Gastrocnemius medialis (tissue), 4 donors: Measurements from ENCODE around the gene TTLL9. TPM values are rescaled to one million over a fixed set of nuclear protein-coding genes. Genes with fewer than 3 reads are reported as not detected.

Experiments used
- ATAC-seq, 2 donors: fragments of 150-250 bp; one replicate each; pipeline ENCODE4 v1.9.1; 2016
- DNase-seq, 2 donors: peaks; one replicate each; pipeline ENCODE4 v3.0.0-alpha.2; 2019
- H3K27ac ChIP-seq, 4 donors: fragments of 200-600 bp; sonication (generic); 1 replicate in 1 of 4; 2 replicates in 3 of 4; pipeline ENCODE4 v1.5.1; 2016 to 2018; ENCODE audit warnings: mild to moderate bottlenecking in 2 of 4, moderate library complexity in 1 of 4
- H3K27me3 ChIP-seq, 3 donors: fragments of 200-600 bp; sonication (generic) in 2 of 3; 1 replicate in 1 of 3; 2 replicates in 2 of 3; pipeline versions ENCODE4 v1.5.1 to v1.6.0; 2016 to 2019; ENCODE audit warnings: mild to moderate bottlenecking in 1 of 3, moderate library complexity in 1 of 3
- H3K36me3 ChIP-seq, 2 donors: fragments of 200-600 bp; sonication (generic) in 1 of 2; one replicate each; pipeline ENCODE4 v1.5.1; 2017 to 2018
- H3K4me1 ChIP-seq, 2 donors: fragments of 200-600 bp; sonication (generic) in 1 of 2; one replicate each; pipeline ENCODE4 v1.5.1; 2016 to 2017; ENCODE audit warnings: mild to moderate bottlenecking in 2 of 2
- H3K4me3 ChIP-seq, 4 donors: fragments of 200-600 bp; sonication (generic) in 3 of 4; 1 replicate in 1 of 4; 2 replicates in 3 of 4; pipeline ENCODE4 v1.5.1; 2016 to 2019; ENCODE audit warnings: mild to moderate bottlenecking in 2 of 4
- H3K9me3 ChIP-seq, 3 donors: fragments of 200-600 bp; sonication (generic) in 2 of 3; 1 replicate in 1 of 3; 2 replicates in 2 of 3; pipeline ENCODE4 v1.5.1; 2016 to 2019
- POLR2A ChIP-seq, 2 donors: fragments of 450-650 bp; IDR thresholded peaks; one replicate each; pipeline ENCODE4 v1.6.1; 2017; ENCODE audit warnings: antibody characterized with exemption in 2 of 2, mild to moderate bottlenecking in 2 of 2, moderate library complexity in 2 of 2
- in situ Hi-C, 4 donors: fragments of 200-750 bp; cut with MboI; loops; one replicate each; pipeline versions ENCODE4 v1.15.0 to v1.8.0; 2017; ENCODE audit warnings: low sequenced_read_pairs in 4 of 4
- intact Hi-C: fragments of 100-400 bp; cut with DNase I; formaldehyde crosslinking; loops from one replicate; pipeline ENCODE4 v1.15.1; 2023; ENCODE audit warnings: low total_unique reads
- total RNA-seq, 4 donors: library from RNA; depleted of rRNA; stranded (reverse); fragments of >200 nt; gene quantifications; one replicate each; pipeline versions ENCODE4 v1.1.0 to v1.2.3, GENCODE V29; 2016
- TF ChIP-seq, protein P1 (sequence below), 5 experiments: fragments of 450-650 bp in 3 of 5; fragments of 200-600 bp in 2 of 5; sonication (generic) in 2 of 5; IDR thresholded peaks in 4 of 5; conservative IDR thresholded peaks in 1 of 5; 1 replicate in 4 of 5; 2 replicates in 1 of 5; pipeline ENCODE4 v1.5.1; 2016 to 2019; ENCODE audit warnings: antibody characterized with exemption in 5 of 5, mild to moderate bottlenecking in 3 of 5, moderate library complexity in 3 of 5

Gene TTLL9
- total RNA-seq, 4 donors from 2014 or later = not detected

DNA sequence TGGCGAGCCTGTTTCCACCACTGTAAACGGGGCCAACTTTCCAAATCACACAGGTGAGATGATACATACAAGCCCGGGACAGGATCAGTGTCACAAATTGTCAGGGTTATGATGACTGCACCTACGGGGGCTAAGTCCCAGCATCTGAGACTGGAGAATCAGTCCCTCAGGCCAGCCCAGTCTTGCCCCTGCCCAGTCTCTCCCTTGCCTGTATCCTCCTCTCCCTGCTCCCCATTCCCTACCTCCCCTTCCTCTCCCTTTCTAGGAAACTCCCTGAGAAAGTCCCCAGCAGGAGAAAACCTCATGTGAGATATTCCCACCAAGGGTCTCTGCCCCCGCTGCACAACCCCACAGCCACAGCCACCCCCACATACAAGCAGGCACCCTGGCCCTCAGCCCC lies 26.6 kb upstream of the TTLL9 start:
- Histone ChIP-seq H3K27ac (peak overlapping the region; percentile 22 to 48 (median 34)), H3K4me3 (peak overlapping the region in 1 of 4 donors; percentile 41), H3K4me1 (peaks cover 0 to 11% of the 10 kb centered on the region in 2 donors), H3K36me3 (no peaks in the 10 kb centered on the region), H3K9me3 (no peaks in the 10 kb centered on the region), H3K27me3 (no peaks in the 10 kb centered on the region)
- TF ChIP-seq POLR2A (IDR thresholded peaks at IDR 0.05) = no peak
- TF ChIP-seq, protein P1, sequence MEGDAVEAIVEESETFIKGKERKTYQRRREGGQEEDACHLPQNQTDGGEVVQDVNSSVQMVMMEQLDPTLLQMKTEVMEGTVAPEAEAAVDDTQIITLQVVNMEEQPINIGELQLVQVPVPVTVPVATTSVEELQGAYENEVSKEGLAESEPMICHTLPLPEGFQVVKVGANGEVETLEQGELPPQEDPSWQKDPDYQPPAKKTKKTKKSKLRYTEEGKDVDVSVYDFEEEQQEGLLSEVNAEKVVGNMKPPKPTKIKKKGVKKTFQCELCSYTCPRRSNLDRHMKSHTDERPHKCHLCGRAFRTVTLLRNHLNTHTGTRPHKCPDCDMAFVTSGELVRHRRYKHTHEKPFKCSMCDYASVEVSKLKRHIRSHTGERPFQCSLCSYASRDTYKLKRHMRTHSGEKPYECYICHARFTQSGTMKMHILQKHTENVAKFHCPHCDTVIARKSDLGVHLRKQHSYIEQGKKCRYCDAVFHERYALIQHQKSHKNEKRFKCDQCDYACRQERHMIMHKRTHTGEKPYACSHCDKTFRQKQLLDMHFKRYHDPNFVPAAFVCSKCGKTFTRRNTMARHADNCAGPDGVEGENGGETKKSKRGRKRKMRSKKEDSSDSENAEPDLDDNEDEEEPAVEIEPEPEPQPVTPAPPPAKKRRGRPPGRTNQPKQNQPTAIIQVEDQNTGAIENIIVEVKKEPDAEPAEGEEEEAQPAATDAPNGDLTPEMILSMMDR (IDR thresholded peaks at IDR 0.05 in 4 of 5, conservative IDR thresholded peaks at IDR 0.05 in 1 of 5) = no peak
- in situ Hi-C loops = loop anchor here in 1 of 4 donors (25.0 kb wide), 1 partner anchor 107 kb away; the partner anchor contains the start of gene TPX2
- intact Hi-C loops = no loop called here
- DNase-seq = no peak
- no peak for ATAC-seq

DNA sequence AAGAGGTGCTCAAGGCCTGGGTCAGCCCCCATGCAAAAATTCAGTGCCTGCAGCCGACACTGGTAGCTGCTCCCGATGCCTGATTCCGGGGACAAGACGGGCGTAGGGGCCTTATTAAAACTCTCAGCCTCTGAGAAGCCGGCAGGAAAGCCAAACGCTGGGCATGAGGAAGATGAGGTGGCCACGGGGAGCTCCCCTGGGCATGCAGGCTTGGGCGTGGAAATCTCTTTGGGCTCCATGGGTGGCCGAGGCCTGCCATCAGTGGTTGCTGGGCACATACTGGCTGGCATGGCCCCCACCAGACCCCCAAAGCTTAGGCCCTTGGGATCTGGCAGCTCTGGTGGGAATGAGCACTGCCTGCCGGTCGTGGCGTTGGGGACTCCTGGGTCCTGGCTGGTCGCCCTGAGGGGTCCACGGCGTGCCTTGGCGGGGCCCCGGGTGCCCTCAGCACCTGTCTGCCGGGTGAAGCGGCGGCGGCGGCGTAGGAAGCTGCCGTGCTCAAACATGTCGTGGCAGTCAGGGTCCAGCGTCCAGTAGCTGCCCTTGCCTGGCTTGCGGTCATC lies 25.6 kb upstream of the TTLL9 start:
- in situ Hi-C loops = loop anchor here in 1 of 4 donors (25.0 kb wide), 1 partner anchor 108 kb away; the partner anchor contains the start of gene TPX2
- ATAC-seq (no peak), DNase-seq (no peak)
- peak overlapping the region in 3 of 4 donors; percentile 33 to 41 (median 38) for H3K4me3 ChIP-seq
- H3K4me1 ChIP-seq = peaks cover 0 to 11% of the 10 kb centered on the region in 2 donors
- no peaks in the 10 kb centered on the region for H3K9me3 ChIP-seq
- peaks cover 0 to 4% (median 0%) of the 10 kb centered on the region in 3 donors for H3K27me3 ChIP-seq
- H3K27ac ChIP-seq = peak overlapping the region; percentile 45 to 53 (median 50)
- no peaks in the 10 kb centered on the region for H3K36me3 ChIP-seq
- intact Hi-C loops = no loop called here
- no peak for TF ChIP-seq POLR2A (IDR thresholded peaks at IDR 0.05)
- TF ChIP-seq, protein P1 (IDR thresholded peaks at IDR 0.05 in 4 of 5, conservative IDR thresholded peaks at IDR 0.05 in 1 of 5) = no peak

DNA sequence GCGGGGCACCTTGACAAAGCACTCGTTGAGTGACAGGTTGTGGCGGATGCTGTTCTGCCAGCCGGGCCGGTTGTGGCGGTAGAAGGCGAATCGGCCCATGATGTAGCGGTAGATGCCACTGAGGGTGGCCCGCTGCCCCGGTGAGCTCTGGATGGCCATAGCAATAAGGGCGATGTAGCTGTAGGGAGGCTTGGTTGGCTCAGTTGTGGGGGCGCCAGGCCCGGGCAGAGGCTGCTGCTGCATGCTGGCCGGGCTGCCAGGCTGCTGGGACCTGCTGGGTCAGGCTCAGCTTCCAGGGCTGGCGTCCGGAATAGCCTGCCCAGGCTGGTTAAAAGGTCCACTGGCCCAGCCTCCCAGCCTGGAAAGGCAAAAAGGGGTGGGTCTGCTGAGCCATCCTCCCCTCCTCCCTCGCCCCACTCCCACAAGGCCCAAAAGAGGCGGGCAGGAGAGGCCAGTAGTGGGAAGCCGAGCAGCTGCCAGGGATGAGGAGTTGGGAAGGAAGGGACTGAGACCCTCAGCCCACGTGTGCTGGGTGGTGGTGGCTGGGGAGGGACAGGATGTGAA lies 25.1 kb upstream of the TTLL9 start, which contains the start of gene FOXS1:
FOXS1 (minus strand) TSS at position 305 of the 564 bp plus-strand sequence; CDS start at position 243, 62 bp downstream.
- TF ChIP-seq, protein P1 (IDR thresholded peaks at IDR 0.05 in 4 of 5, conservative IDR thresholded peaks at IDR 0.05 in 1 of 5) = no peak
- peak in 1 of 2 donors; percentile 17 for TF ChIP-seq POLR2A (IDR thresholded peaks at IDR 0.05)
- DNase-seq (no peak), ATAC-seq (peak in 1 of 2 donors; percentile 7)
- H3K27ac ChIP-seq = peak within 1 kb of the TSS; percentile 45 to 53 (median 50)
- H3K4me3 ChIP-seq = peak within 1 kb of the TSS in 3 of 4 donors; percentile 33 to 41 (median 38)
- in situ Hi-C loops (loop anchor here in 1 of 4 donors (25.0 kb wide), 1 partner anchor 108 kb away; the partner anchor contains the start of gene TPX2), intact Hi-C loops (no loop called here)
- peaks cover 0 to 11% of the 10 kb centered on the region in 2 donors for H3K4me1 ChIP-seq
- no peaks in the 10 kb centered on the region for H3K36me3 ChIP-seq
- peaks cover 0 to 5% (median 4%) of the 10 kb centered on the region in 3 donors for H3K27me3 ChIP-seq
- H3K9me3 ChIP-seq = no peaks in the 10 kb centered on the region

DNA sequence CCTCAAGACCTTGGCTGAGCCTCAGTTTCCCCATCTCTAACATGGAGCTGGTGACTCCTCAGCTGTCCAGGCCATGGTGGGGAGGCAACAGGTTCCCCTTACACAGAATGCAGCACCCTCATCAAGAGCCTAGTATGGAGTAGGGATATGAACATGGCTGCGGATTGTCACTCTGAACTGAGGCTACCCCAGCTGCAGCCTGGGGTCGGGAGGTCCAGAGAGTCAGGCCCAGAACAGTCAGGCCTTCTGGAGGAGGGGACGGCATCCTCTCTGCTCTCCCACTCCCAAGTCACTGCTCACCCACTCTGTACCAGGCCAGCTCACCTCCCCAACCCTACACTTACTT lies 23.7 kb upstream of the TTLL9 start:
- intact Hi-C loops (loop anchor here (1.0 kb wide), 1 partner anchor 23 kb away; no protein-coding TSS in a partner anchor), in situ Hi-C loops (loop anchor here in 1 of 4 donors (25.0 kb wide), 1 partner anchor 109 kb away; the partner anchor contains the start of gene TPX2)

More for the DNA sequence above, 23.7 kb upstream of the TTLL9 start:
- no peak for ATAC-seq
- DNase-seq = no peak
- TF ChIP-seq, protein P1 (IDR thresholded peaks at IDR 0.05 in 4 of 5, conservative IDR thresholded peaks at IDR 0.05 in 1 of 5) = peak in 2 of 5 experiments; percentile 7 to 18
- no peak for TF ChIP-seq POLR2A (IDR thresholded peaks at IDR 0.05)
- Histone ChIP-seq H3K27me3 (peaks cover 0 to 6% (median 4%) of the 10 kb centered on the region in 3 donors), H3K4me3 (no peak overlapping the region), H3K9me3 (no peaks in the 10 kb centered on the region), H3K27ac (no peak overlapping the region), H3K4me1 (peaks cover 0 to 11% of the 10 kb centered on the region in 2 donors), H3K36me3 (no peaks in the 10 kb centered on the region)
